ENCODE data around the gene CCAR1. TPM values are rescaled to one million over a fixed set of nuclear protein-coding genes. Genes with fewer than 3 reads are reported as not detected.
"Not testable (repeated sequence)": the region's sequence is repeated elsewhere in the genome, so short reads cannot be mapped to it uniquely, and the experiment has no call there.

CCAR1 gene
- total and polyA plus RNA-seq, 2 of the 13 experiments (the other 11 are each of a cell fraction or from before 2014, with no cell fraction given): 74.5 to 81.6 TPM

DNA sequence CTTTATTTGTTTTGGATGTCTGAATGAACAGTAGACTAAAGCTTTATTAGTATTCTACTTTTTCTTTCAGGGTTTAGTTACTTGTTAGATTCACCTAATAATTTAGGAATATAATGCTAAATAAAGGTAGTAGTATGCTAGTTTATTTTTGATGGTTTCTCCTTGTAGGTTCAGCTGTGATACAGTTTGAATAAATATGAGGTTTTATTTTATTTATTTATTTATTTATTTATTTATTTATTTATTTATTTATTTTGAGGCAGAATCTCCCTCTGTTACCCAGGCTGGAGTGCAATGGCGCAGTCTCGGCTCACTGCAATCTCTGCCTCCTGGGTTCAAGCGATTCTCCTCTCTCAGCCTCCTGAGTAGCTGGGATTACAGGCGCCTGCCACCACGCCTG lies 19.6 kb downstream of the CCAR1 start:
- H3K9me3 ChIP-seq (ENCODE audit: low read length); H3K4me3 ChIP-seq (replicated peaks in 1 of 3; ENCODE audit: insufficient read depth in 1 of 3, low read depth in 2 of 3, low read length in 3 of 3); CTCF ChIA-PET (ENCODE audit: low intra/inter-chr PET ratio, low total read pairs); POLR2A ChIA-PET; H3K4me2 ChIP-seq (ENCODE audit: low read depth, low read length); H3K9ac ChIP-seq (ENCODE audit: insufficient read depth, low read depth, low read length); H3K4me1 ChIP-seq (ENCODE audit: insufficient read depth, low read length); ATAC-seq; H3K79me2 ChIP-seq (ENCODE audit: insufficient read depth, low read length); in situ Hi-C loops (cut with HindIII; ENCODE audit: extremely low pct_ligation_motif_present, low pct_unique_long_range_greater_than_20kb); H2AFZ ChIP-seq (ENCODE audit: low read length); DNase-seq (ENCODE audit: low spot score); H3K27ac ChIP-seq (ENCODE audit: extremely low read length, insufficient read depth, low read length); H3K27me3 ChIP-seq (ENCODE audit: control insufficient read depth in 1 of 2, insufficient read depth in 2 of 2, low read length in 2 of 2); intact Hi-C loops (cut with micrococcal nuclease; ENCODE audit: unreplicated experiment); FAIRE-seq; BruUV-seq (replicated peaks); H4K20me1 ChIP-seq (ENCODE audit: insufficient read depth, low read length): not testable (repeated sequence)
- H3K36me3 ChIP-seq (replicated peaks in 1 of 2; ENCODE audit: control insufficient read depth in 1 of 2, insufficient read depth in 2 of 2, low read length in 2 of 2): peaks cover 16 to 73% of the 10 kb centered on the region in 2 experiments
- WGBS (ENCODE audit: low lambda C conversion rate): 98% methylated on average over 5 of the region's 5 CpGs

DNA sequence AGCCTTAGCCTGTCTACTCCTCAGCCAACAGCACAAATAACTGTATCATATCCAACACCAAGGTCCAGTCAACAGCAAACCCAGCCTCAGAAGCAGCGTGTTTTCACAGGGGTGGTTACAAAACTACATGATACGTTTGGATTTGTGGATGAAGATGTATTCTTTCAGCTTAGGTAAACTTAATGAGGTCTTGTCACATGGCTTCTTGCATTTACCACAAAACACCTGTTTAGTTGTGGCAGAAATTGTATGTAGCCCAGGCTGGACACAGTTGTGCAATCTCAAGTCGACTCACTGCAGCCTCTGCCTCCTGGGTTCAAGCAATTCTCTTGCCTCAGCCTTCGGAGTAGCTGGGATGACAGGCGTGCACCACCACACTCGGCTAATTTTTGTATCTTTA lies 21.4 kb downstream of the CCAR1 start:
- ATAC-seq (no peak), FAIRE-seq (no peak), DNase-seq (ENCODE audit: low spot score) (no peak)
- H3K4me3 ChIP-seq (replicated peaks in 1 of 3; ENCODE audit: insufficient read depth in 1 of 3, low read depth in 2 of 3, low read length in 3 of 3): no peak overlapping the region
- in situ Hi-C loops (cut with HindIII; ENCODE audit: extremely low pct_ligation_motif_present, low pct_unique_long_range_greater_than_20kb): no loop called here
- intact Hi-C loops (cut with micrococcal nuclease; ENCODE audit: unreplicated experiment): no loop called here
- H3K79me2 ChIP-seq (ENCODE audit: insufficient read depth, low read length): no peaks in the 10 kb centered on the region
- WGBS (ENCODE audit: low lambda C conversion rate): 83% methylated on average over 6 of the region's 6 CpGs
- H3K4me2 ChIP-seq (ENCODE audit: low read depth, low read length): no peak overlapping the region
- no peak overlapping the region for H3K27ac ChIP-seq (ENCODE audit: extremely low read length, insufficient read depth, low read length)
- H3K36me3 ChIP-seq (replicated peaks in 1 of 2; ENCODE audit: control insufficient read depth in 1 of 2, insufficient read depth in 2 of 2, low read length in 2 of 2): peaks cover 14 to 64% of the 10 kb centered on the region in 2 experiments
- H3K9ac ChIP-seq (ENCODE audit: insufficient read depth, low read depth, low read length): no peak overlapping the region
- no TSS peak for BruUV-seq (replicated peaks)
- POLR2A ChIA-PET: interaction anchor here (0.6 to 0.8 kb wide), 2 partner anchors 11 to 232 kb away, joined by 3 read pairs; no protein-coding TSS in a partner anchor
- no peaks in the 10 kb centered on the region for H3K4me1 ChIP-seq (ENCODE audit: insufficient read depth, low read length)
- no peaks in the 10 kb centered on the region for H3K9me3 ChIP-seq (ENCODE audit: low read length)
- H3K27me3 ChIP-seq (ENCODE audit: control insufficient read depth in 1 of 2, insufficient read depth in 2 of 2, low read length in 2 of 2): no peaks in the 10 kb centered on the region
- H4K20me1 ChIP-seq (ENCODE audit: insufficient read depth, low read length): no peaks in the 10 kb centered on the region
- H2AFZ ChIP-seq (ENCODE audit: low read length): no peak overlapping the region
- CTCF ChIA-PET (ENCODE audit: low intra/inter-chr PET ratio, low total read pairs): no interaction called here
- TF ChIP-seq, protein P1, sequence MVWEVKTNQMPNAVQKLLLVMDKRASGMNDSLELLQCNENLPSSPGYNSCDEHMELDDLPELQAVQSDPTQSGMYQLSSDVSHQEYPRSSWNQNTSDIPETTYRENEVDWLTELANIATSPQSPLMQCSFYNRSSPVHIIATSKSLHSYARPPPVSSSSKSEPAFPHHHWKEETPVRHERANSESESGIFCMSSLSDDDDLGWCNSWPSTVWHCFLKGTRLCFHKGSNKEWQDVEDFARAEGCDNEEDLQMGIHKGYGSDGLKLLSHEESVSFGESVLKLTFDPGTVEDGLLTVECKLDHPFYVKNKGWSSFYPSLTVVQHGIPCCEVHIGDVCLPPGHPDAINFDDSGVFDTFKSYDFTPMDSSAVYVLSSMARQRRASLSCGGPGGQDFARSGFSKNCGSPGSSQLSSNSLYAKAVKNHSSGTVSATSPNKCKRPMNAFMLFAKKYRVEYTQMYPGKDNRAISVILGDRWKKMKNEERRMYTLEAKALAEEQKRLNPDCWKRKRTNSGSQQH (CRISPR knock-in tag; IDR thresholded peaks at IDR 0.05; ENCODE audit: low read depth): no peak
- TF ChIP-seq, protein P2, sequence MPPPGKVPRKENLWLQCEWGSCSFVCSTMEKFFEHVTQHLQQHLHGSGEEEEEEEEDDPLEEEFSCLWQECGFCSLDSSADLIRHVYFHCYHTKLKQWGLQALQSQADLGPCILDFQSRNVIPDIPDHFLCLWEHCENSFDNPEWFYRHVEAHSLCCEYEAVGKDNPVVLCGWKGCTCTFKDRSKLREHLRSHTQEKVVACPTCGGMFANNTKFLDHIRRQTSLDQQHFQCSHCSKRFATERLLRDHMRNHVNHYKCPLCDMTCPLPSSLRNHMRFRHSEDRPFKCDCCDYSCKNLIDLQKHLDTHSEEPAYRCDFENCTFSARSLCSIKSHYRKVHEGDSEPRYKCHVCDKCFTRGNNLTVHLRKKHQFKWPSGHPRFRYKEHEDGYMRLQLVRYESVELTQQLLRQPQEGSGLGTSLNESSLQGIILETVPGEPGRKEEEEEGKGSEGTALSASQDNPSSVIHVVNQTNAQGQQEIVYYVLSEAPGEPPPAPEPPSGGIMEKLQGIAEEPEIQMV (CRISPR knock-in tag; IDR thresholded peaks at IDR 0.05; ENCODE audit: low read depth): no peak
- TF ChIP-seq, protein P3, sequence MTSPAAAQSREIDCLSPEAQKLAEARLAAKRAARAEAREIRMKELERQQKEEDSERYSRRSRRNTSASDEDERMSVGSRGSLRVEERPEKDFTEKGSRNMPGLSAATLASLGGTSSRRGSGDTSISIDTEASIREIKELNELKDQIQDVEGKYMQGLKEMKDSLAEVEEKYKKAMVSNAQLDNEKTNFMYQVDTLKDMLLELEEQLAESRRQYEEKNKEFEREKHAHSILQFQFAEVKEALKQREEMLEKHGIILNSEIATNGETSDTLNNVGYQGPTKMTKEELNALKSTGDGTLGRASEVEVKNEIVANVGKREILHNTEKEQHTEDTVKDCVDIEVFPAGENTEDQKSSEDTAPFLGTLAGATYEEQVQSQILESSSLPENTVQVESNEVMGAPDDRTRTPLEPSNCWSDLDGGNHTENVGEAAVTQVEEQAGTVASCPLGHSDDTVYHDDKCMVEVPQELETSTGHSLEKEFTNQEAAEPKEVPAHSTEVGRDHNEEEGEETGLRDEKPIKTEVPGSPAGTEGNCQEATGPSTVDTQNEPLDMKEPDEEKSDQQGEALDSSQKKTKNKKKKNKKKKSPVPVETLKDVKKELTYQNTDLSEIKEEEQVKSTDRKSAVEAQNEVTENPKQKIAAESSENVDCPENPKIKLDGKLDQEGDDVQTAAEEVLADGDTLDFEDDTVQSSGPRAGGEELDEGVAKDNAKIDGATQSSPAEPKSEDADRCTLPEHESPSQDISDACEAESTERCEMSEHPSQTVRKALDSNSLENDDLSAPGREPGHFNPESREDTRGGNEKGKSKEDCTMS (CRISPR knock-in tag; conservative IDR thresholded peaks at IDR 0.05): no peak
- TF ChIP-seq IRX3 (CRISPR knock-in tag; IDR thresholded peaks at IDR 0.05; ENCODE audit: borderline replicate concordance, low read depth) (no peak), ZFP36L2 (CRISPR knock-in tag; IDR thresholded peaks at IDR 0.05) (no peak), POLR2A (IDR thresholded peaks at IDR 0.05; ENCODE audit: insufficient read depth in 1 of 2, low read depth in 2 of 2, low read length in 2 of 2) (no peak), PAX8 (CRISPR knock-in tag; IDR thresholded peaks at IDR 0.05; ENCODE audit: borderline replicate concordance) (no peak), ZNF451 (CRISPR knock-in tag; IDR thresholded peaks at IDR 0.05) (no peak), ZNF879 (CRISPR knock-in tag; IDR thresholded peaks at IDR 0.05) (no peak), GTF2F1 (IDR thresholded peaks at IDR 0.05; ENCODE audit: low read length) (no peak), NFIB (CRISPR knock-in tag; IDR thresholded peaks at IDR 0.05; ENCODE audit: borderline replicate concordance) (no peak)
- TF ChIP-seq, protein P4, sequence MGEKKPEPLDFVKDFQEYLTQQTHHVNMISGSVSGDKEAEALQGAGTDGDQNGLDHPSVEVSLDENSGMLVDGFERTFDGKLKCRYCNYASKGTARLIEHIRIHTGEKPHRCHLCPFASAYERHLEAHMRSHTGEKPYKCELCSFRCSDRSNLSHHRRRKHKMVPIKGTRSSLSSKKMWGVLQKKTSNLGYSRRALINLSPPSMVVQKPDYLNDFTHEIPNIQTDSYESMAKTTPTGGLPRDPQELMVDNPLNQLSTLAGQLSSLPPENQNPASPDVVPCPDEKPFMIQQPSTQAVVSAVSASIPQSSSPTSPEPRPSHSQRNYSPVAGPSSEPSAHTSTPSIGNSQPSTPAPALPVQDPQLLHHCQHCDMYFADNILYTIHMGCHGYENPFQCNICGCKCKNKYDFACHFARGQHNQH (CRISPR knock-in tag; IDR thresholded peaks at IDR 0.05): no peak

Measured in HepG2 (cell line).